ENCODE data around the gene CRYBG1.

CRYBG1 gene

GRCh38 chr6:106451439-106451838 lies 90.9 kb downstream of the CRYBG1 start:
- TF ChIP-seq SIN3A (IDR thresholded peaks at IDR 0.05; ENCODE audit: borderline replicate concordance, insufficient read depth, low read length) = no peak

- TF ChIP-seq POLR2AphosphoS5 (IDR thresholded peaks at IDR 0.05; ENCODE audit: low read depth, low read length) (no peak), REST (IDR thresholded peaks at IDR 0.05; ENCODE audit: insufficient read depth in 1 of 2, low read depth in 2 of 2, low read length in 2 of 2) (no peak), SIN3A (IDR thresholded peaks at IDR 0.05; ENCODE audit: borderline replicate concordance, insufficient read depth, low read length) (no peak), TAF1 (IDR thresholded peaks at IDR 0.05; ENCODE audit: borderline replicate concordance, insufficient read depth, low read length) (no peak), FOXP2 (optimal IDR thresholded peaks at IDR 0.05; ENCODE audit: borderline replicate concordance, extremely low read depth, extremely low read length, insufficient read depth) (no peak)
Observed at GRCh38 chr6:106452628-106453027, 92.1 kb downstream of the CRYBG1 start.

GRCh38 chr6:106453756-106454367 lies 93.3 kb downstream of the CRYBG1 start:
- TF ChIP-seq POLR2AphosphoS5 (IDR thresholded peaks at IDR 0.05; ENCODE audit: low read depth, low read length) (no peak), FOXP2 (optimal IDR thresholded peaks at IDR 0.05; ENCODE audit: borderline replicate concordance, extremely low read depth, extremely low read length, insufficient read depth) (no peak), SIN3A (IDR thresholded peaks at IDR 0.05; ENCODE audit: borderline replicate concordance, insufficient read depth, low read length) (no peak), REST (IDR thresholded peaks at IDR 0.05; ENCODE audit: insufficient read depth in 1 of 2, low read depth in 2 of 2, low read length in 2 of 2) (no peak), TAF1 (IDR thresholded peaks at IDR 0.05; ENCODE audit: borderline replicate concordance, insufficient read depth, low read length) (no peak)

GRCh38 chr6:106456756-106457155 lies 96.2 kb downstream of the CRYBG1 start:
- no peak for TF ChIP-seq TAF1 (IDR thresholded peaks at IDR 0.05; ENCODE audit: borderline replicate concordance, insufficient read depth, low read length)
- TF ChIP-seq FOXP2 (optimal IDR thresholded peaks at IDR 0.05; ENCODE audit: borderline replicate concordance, extremely low read depth, extremely low read length, insufficient read depth) = no peak
- TF ChIP-seq POLR2AphosphoS5 (IDR thresholded peaks at IDR 0.05; ENCODE audit: low read depth, low read length) = no peak
- TF ChIP-seq REST (IDR thresholded peaks at IDR 0.05; ENCODE audit: insufficient read depth in 1 of 2, low read depth in 2 of 2, low read length in 2 of 2) = no peak
- no peak for TF ChIP-seq SIN3A (IDR thresholded peaks at IDR 0.05; ENCODE audit: borderline replicate concordance, insufficient read depth, low read length)

GRCh38 chr6:106458021-106458986 lies 97.8 kb downstream of the CRYBG1 start:
- TF ChIP-seq POLR2AphosphoS5 (IDR thresholded peaks at IDR 0.05; ENCODE audit: low read depth, low read length) = no peak

GRCh38 chr6:106460481-106460880 lies 100.0 kb downstream of the CRYBG1 start:
- no peak for TF ChIP-seq TAF1 (IDR thresholded peaks at IDR 0.05; ENCODE audit: borderline replicate concordance, insufficient read depth, low read length)
